Posterior cingulate gyrus (tissue), 11 donors: ENCODE data around the gene NKX6-2.
"Not testable (repeated sequence)": the region's sequence is repeated elsewhere in the genome, so short reads cannot be mapped to it uniquely, and the experiment has no call there.

Experiments
- DNase-seq, 10 donors: peaks; one replicate each; pipeline versions ENCODE4 v3.0.0 to v3.0.0-alpha.2; 2020 to 2021; ENCODE audit warnings: mixed read lengths in 3 of 10
- intact Hi-C: fragments of 100-400 bp; cut with DNase I; formaldehyde crosslinking; loops from one replicate; pipeline ENCODE4 v1.15.1; 2023

The NKX6-2 gene

GRCh38 chr10:132784866-132785722 is 853 bp downstream of the NKX6-2 start:
- intact Hi-C loops: loop anchor here (5.0 kb wide), 1 partner anchor 48 kb away; no protein-coding TSS in a partner anchor
- DNase-seq: no peak

GRCh38 chr10:132783940-132784865 is 1.7 kb downstream of the NKX6-2 start:
- DNase-seq: no peak
- intact Hi-C loops: no loop called here

- intact Hi-C loops: no loop called here
- DNase-seq: no peak
Measured at GRCh38 chr10:132783165-132783939, 2.6 kb downstream of the NKX6-2 start.

GRCh38 chr10:132781556-132781955 is 4.4 kb downstream of the NKX6-2 start:
- intact Hi-C loops: no loop called here
- no peak for DNase-seq

- intact Hi-C loops: no loop called here
- no peak for DNase-seq
Measured at GRCh38 chr10:132780356-132780755, 5.6 kb downstream of the NKX6-2 start.

GRCh38 chr10:132779549-132780294 is 6.2 kb downstream of the NKX6-2 start:
- intact Hi-C loops: no loop called here
- DNase-seq: no peak

GRCh38 chr10:132777441-132777840 is 8.5 kb downstream of the NKX6-2 start:
- DNase-seq: no peak
- intact Hi-C loops: no loop called here

- intact Hi-C loops: no loop called here
- DNase-seq: no peak
Measured at GRCh38 chr10:132776821-132777220, 9.1 kb downstream of the NKX6-2 start.

- intact Hi-C loops: no loop called here
- no peak for DNase-seq
Measured at GRCh38 chr10:132776186-132776585, 9.8 kb downstream of the NKX6-2 start.

GRCh38 chr10:132774902-132775863 is 10.8 kb downstream of the NKX6-2 start:
- DNase-seq: peak in 4 of 10 donors; percentile 47 to 89 (median 72)
- intact Hi-C loops: loop anchor here (2.0 kb wide), 1 partner anchor 36 kb away; no protein-coding TSS in a partner anchor

- peak in 1 of 10 donors; percentile 26 for DNase-seq
- intact Hi-C loops: loop anchor here (2.0 kb wide), 1 partner anchor 36 kb away; no protein-coding TSS in a partner anchor
Measured at GRCh38 chr10:132774181-132774901, 11.6 kb downstream of the NKX6-2 start.

- DNase-seq, intact Hi-C loops: not testable (repeated sequence)
Measured at GRCh38 chr10:132772816-132773215, 13.1 kb downstream of the NKX6-2 start.

GRCh38 chr10:132770061-132771021 is 15.6 kb downstream of the NKX6-2 start:
- intact Hi-C loops: no loop called here
- DNase-seq: no peak

GRCh38 chr10:132768346-132769248 is 17.4 kb downstream of the NKX6-2 start:
- DNase-seq: no peak
- intact Hi-C loops: no loop called here

GRCh38 chr10:132766291-132766690 is 19.7 kb downstream of the NKX6-2 start:
- no peak for DNase-seq
- intact Hi-C loops: no loop called here

- intact Hi-C loops: no loop called here
- peak in 5 of 10 donors; percentile 49 to 95 (median 54) for DNase-seq
Measured at GRCh38 chr10:132765435-132765834, 20.5 kb downstream of the NKX6-2 start.
